Spleen (tissue), 11 donors: Measurements from ENCODE around the gene BPGM. TPM values are rescaled to one million over a fixed set of nuclear protein-coding genes. Genes with fewer than 3 reads are reported as not detected.

Source experiments
- DNase-seq: peaks from one replicate; pipeline ENCODE4 v3.0.0-alpha.2; 2020
- H3K27ac ChIP-seq, 8 donors: fragments of 200-600 bp; sonication (generic) in 7 of 8; 1 replicate in 4 of 8; 2 replicates in 4 of 8; pipeline versions ENCODE4 v1.5.0 to v1.8.0; 2016 to 2021; ENCODE audit warnings: inconsistent platforms in 4 of 8, mild to moderate bottlenecking in 4 of 8, moderate library complexity in 1 of 8
- H3K27me3 ChIP-seq, 7 donors: fragments of 200-600 bp; sonication (generic) in 6 of 7; replicated peaks in 1 of 7; 1 replicate in 4 of 7; 2 replicates in 3 of 7; pipeline versions ENCODE4 v1.5.0 to v1.8.0; 2016 to 2021; ENCODE audit warnings: inconsistent platforms in 3 of 7, mild to moderate bottlenecking in 1 of 7
- H3K36me3 ChIP-seq, 6 donors: fragments of 200-600 bp; sonication (generic) in 5 of 6; 1 replicate in 4 of 6; 2 replicates in 2 of 6; pipeline versions ENCODE4 v1.5.0 to v1.8.0; 2016 to 2021; ENCODE audit warnings: inconsistent platforms in 2 of 6
- H3K4me1 ChIP-seq, 6 donors: fragments of 200-600 bp; sonication (generic) in 5 of 6; 1 replicate in 3 of 6; 2 replicates in 3 of 6; pipeline versions ENCODE4 v1.5.0 to v1.8.0; 2016 to 2021; ENCODE audit warnings: inconsistent platforms in 3 of 6
- H3K4me3 ChIP-seq, 8 donors: fragments of 200-600 bp; sonication (generic) in 7 of 8; 1 replicate in 4 of 8; 2 replicates in 4 of 8; pipeline versions ENCODE4 v1.5.0 to v1.8.0; 2016 to 2021; ENCODE audit warnings: inconsistent platforms in 4 of 8, mild to moderate bottlenecking in 4 of 8, moderate library complexity in 2 of 8
- H3K9me3 ChIP-seq, 8 donors: fragments of 200-600 bp; sonication (generic) in 7 of 8; 1 replicate in 4 of 8; 2 replicates in 4 of 8; pipeline versions ENCODE4 v1.5.0 to v1.8.0; 2016 to 2021; ENCODE audit warnings: inconsistent platforms in 4 of 8
- POLR2A ChIP-seq, 3 donors: fragments of 450-650 bp; IDR thresholded peaks; one replicate each; pipeline ENCODE4 v1.5.1; 2017; ENCODE audit warnings: antibody characterized with exemption in 3 of 3, mild to moderate bottlenecking in 1 of 3
- POLR2AphosphoS5 ChIP-seq, 3 donors: sonication (generic); formaldehyde crosslinking; IDR thresholded peaks; one replicate each; pipeline ENCODE4 v1.5.1; 2017; ENCODE audit warnings: antibody characterized with exemption in 3 of 3
- WGBS, 5 donors: extraction: QIAGEN DNeasy Blood & Tissue Kit in 3 of 5; methylation state at CpG; one replicate each; pipeline versions ENCODE4 v1.1.5 to v1.1.7; 2013 to 2018; 5-methylcytosine and 5-hydroxymethylcytosine counted together
- intact Hi-C: fragments of 100-400 bp; cut with DNase I; formaldehyde crosslinking; loops from one replicate; pipeline ENCODE4 v1.15.0; 2023; ENCODE audit warnings: low total_unique reads
- polyA plus RNA-seq, 3 donors: library from polyadenylated mRNA; stranded (reverse); fragments of 200-250 nt; gene quantifications; one replicate each; pipeline ENCODE4 v1.2.1, GENCODE V29; 2013
- total RNA-seq, 7 donors: library from RNA; depleted of rRNA in 3 of 7; stranded (reverse); fragments of >200 nt in 3 of 7; fragmentation: NEBNext Ultra II Directional in 4 of 7; extraction: Animal tissue kit (Norgen Biotek cat#: 25700) in 4 of 7; gene quantifications; one replicate each; pipeline versions ENCODE4 v1.1.0 to v1.2.1, GENCODE V29; 2016 to 2021
- TF ChIP-seq, protein P1 (sequence below), 11 experiments: fragments of 200-600 bp in 7 of 11; fragments of 450-650 bp in 4 of 11; sonication (generic) in 4 of 11; IDR thresholded peaks in 8 of 11; conservative IDR thresholded peaks in 3 of 11; 1 replicate in 7 of 11; 2 replicates in 4 of 11; pipeline versions ENCODE4 v1.4.0 to v1.8.0; 2016 to 2021; ENCODE audit warnings: antibody characterized with exemption in 11 of 11, inconsistent platforms in 4 of 11, mild to moderate bottlenecking in 1 of 11
- donor health status: healthy with polysubstance abuse.
- donor health status: DM: no; HTN: no; CAD: no; lungs with moderate emphysema.
- donor health status: DM: no; HTN: no; CAD: no.
- donor health status: Bipolar disorder and iron deficiency.
- donor health status: healthy.
- donor health status: DM: no; HTN: no; CAD: no.
- donor health status: DM: yes; HTN: yes; CAD: no.

The BPGM gene
- total and polyA plus RNA-seq, 10 donors = 10.6 to 64.4 (median 14.4) TPM

DNA sequence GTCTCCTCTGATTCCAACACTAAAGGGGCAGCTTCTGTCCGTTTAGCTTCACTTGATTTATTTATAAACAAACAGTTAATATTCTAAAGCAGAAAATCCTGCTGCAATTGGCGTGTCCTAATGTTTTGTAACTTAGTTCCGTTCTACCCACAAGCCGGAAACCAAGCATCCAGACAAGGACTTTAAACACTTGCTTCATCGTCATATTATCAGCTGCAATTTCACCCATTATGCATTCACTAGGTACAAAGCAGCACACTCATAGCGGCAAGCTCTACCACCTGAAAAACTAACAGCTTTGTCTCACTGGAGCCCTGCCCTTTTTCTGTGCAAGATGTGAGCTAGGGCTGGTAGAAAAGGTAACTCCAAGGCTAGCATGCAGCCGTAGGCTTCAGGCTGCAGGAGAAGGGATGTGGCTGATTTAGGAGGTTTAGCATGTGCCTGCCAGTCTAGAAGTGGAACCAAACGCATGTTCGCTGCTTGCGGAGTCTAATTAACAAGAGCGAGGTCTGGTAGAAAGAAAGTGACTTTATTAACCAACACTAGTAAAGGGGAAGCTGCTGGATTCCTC lies 43.7 kb upstream of the BPGM start:
- peak overlapping the region in 1 of 8 donors; percentile 38 for H3K4me3 ChIP-seq
- H3K36me3 ChIP-seq = no peaks in the 10 kb centered on the region
- TF ChIP-seq, protein P1, sequence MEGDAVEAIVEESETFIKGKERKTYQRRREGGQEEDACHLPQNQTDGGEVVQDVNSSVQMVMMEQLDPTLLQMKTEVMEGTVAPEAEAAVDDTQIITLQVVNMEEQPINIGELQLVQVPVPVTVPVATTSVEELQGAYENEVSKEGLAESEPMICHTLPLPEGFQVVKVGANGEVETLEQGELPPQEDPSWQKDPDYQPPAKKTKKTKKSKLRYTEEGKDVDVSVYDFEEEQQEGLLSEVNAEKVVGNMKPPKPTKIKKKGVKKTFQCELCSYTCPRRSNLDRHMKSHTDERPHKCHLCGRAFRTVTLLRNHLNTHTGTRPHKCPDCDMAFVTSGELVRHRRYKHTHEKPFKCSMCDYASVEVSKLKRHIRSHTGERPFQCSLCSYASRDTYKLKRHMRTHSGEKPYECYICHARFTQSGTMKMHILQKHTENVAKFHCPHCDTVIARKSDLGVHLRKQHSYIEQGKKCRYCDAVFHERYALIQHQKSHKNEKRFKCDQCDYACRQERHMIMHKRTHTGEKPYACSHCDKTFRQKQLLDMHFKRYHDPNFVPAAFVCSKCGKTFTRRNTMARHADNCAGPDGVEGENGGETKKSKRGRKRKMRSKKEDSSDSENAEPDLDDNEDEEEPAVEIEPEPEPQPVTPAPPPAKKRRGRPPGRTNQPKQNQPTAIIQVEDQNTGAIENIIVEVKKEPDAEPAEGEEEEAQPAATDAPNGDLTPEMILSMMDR (IDR thresholded peaks at IDR 0.05 in 8 of 11, conservative IDR thresholded peaks at IDR 0.05 in 3 of 11) = no peak
- no peak for TF ChIP-seq POLR2AphosphoS5 (IDR thresholded peaks at IDR 0.05)
- TF ChIP-seq POLR2A (IDR thresholded peaks at IDR 0.05) = no peak
- H3K27me3 ChIP-seq = peaks cover 0 to 32% (median 0%) of the 10 kb centered on the region in 7 donors
- intact Hi-C loops = loop anchor here (10.0 kb wide), 1 partner anchor 88 kb away; no protein-coding TSS in a partner anchor
- WGBS, 5 donors = 43 to 62% (median 49%) methylated on average over 11 of the region's 11 CpGs
- no peak for DNase-seq
- peaks cover 0 to 4% (median 0%) of the 10 kb centered on the region in 8 donors for H3K9me3 ChIP-seq
- peak overlapping the region in 5 of 8 donors; percentile 7 to 61 (median 42) for H3K27ac ChIP-seq
- peaks cover 0 to 31% (median 9%) of the 10 kb centered on the region in 6 donors for H3K4me1 ChIP-seq

DNA sequence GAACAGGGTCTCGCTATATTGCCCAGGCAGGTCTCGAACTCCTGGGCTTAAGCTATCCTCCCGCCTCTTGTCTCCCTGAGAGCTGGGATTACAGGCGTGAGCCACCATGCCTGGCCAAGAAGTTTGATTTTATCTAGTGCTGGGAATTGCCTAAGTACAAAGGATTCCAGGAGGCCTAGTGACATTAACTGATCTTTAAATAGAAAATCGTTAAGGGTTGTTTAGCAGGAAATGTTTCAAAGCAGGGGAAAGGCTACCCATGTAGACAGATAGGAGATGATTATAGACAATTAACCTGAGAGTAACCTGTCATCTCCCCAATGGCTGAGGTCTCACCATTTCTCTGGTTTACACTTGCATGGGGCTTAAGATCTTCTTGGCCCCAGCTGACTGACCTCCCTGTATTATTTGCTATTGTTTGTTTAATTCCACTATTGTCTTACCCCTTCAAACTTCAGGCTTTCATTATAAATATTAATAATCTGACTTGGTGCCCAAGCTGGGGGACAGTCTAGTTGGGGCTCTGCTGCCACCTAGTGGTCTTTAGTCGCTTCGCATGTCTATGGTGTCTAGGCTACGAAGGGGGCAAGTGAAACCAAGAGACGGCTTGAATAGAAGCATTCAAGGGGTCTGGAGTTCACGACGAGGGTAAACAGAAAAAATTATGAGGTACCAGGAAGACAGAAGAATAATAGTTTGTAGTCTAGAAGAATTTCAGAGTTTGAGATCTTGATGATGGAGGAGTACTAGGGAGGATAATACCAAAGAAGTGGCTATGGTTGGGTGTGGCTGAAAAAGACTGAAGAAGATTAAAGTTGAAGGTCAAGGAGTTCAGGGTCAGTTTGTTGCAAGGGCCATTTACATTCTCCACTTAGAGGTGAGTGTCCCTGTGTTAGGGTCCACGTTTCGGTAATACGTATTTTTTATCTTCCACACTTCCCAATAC lies 40.4 kb upstream of the BPGM start:
- intact Hi-C loops = loop anchor here (5.0 to 10.0 kb wide), 2 partner anchors 91 to 174 kb away; no protein-coding TSS in a partner anchor
- H3K4me3 ChIP-seq = no peak overlapping the region
- 30 to 34% (median 32%) methylated on average over 14 of the region's 14 CpGs for WGBS, 5 donors
- peaks cover 0 to 31% (median 9%) of the 10 kb centered on the region in 6 donors for H3K4me1 ChIP-seq
- H3K9me3 ChIP-seq = no peaks in the 10 kb centered on the region
- H3K27me3 ChIP-seq = peaks cover 0 to 40% (median 0%) of the 10 kb centered on the region in 7 donors
- H3K27ac ChIP-seq = no peak overlapping the region
- no peaks in the 10 kb centered on the region for H3K36me3 ChIP-seq
- peak; percentile 81 for DNase-seq
- TF ChIP-seq, protein P1 (IDR thresholded peaks at IDR 0.05 in 8 of 11, conservative IDR thresholded peaks at IDR 0.05 in 3 of 11) = peak; percentile 57 to 91 (median 80)
- TF ChIP-seq POLR2AphosphoS5 (IDR thresholded peaks at IDR 0.05) = no peak

DNA sequence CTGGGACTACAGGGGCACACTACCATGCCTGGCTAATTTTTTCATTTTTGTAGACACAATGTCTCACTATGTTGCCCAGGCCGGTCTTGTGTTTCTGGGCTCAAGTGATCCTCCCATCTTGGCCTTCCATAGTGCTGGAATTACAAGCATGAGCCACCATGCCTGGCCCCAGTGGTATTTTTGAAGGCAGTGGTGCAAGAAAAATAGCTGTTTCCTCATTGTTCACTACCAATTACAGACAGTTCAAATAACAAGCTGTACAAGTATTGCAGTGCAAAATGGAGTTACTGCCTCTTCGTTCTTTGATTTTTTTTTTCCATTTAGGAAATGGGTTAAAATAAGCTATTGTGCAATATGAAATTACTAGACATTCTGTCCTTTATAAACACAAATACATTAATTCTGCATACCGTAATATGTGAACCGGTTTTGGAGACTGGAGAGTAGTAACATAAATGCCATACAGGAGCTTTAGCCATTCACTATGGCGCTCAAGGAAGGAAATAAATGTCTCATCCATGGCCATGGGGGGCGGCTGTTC lies 35.0 kb upstream of the BPGM start:
- Histone ChIP-seq H3K9me3 (no peaks in the 10 kb centered on the region), H3K4me3 (no peak overlapping the region), H3K27me3 (peaks cover 0 to 24% (median 0%) of the 10 kb centered on the region in 7 donors), H3K36me3 (no peaks in the 10 kb centered on the region), H3K4me1 (peaks cover 0 to 3% (median under 1%) of the 10 kb centered on the region in 6 donors), H3K27ac (no peak overlapping the region)
- TF ChIP-seq POLR2AphosphoS5 (IDR thresholded peaks at IDR 0.05) = no peak
- TF ChIP-seq, protein P1 (IDR thresholded peaks at IDR 0.05 in 8 of 11, conservative IDR thresholded peaks at IDR 0.05 in 3 of 11) = no peak
- TF ChIP-seq POLR2A (IDR thresholded peaks at IDR 0.05) = no peak
- 81 to 92% (median 86%) methylated on average over 6 of the region's 6 CpGs for WGBS, 5 donors
- intact Hi-C loops = no loop called here
- DNase-seq = no peak
